Measurements from ENCODE around the gene LAMC3.

The LAMC3 gene

DNA sequence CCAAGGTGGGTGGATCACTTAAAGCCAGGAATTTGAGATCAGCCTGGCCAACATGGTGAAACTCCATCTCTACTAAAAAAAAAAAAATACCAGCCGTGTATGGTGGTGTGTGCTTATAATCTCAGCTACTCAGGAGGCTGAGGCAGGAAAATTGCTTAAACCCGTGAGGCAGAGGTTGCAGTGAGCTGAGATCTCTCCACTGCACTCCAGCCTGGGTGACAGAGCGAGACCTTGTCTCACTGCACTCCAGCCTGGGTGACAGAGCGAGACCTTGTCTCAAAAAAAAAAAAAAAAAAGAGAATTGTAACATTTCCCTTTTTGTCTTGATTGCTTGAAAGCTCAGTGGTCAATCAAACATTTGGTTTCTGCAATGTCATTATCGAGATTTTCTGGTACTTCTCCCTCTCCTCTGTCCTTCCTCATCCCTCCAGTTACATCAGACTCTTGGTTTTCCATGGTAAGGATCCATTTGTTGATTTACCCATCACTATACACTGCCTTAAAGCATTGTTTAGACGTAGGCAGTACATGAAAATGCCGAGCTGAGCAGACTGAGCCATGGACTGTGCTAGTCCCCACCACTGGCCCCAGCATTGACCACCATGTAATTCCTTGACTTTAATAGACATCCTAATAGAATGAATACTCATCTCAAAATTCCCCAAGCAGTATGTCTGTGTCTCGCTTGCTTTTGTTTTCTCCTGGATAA lies 75.8 kb downstream of the LAMC3 start:
- WGBS, 2 experiments (ENCODE audit: insufficient coverage in 2 of 2) = 90 to 99% methylated on average over 5 to 7 of the region's 8 CpGs
- H3K9me3 ChIP-seq (ENCODE audit: control insufficient read depth, low read length) = no peaks in the 10 kb centered on the region
- no peak overlapping the region for H3K4me3 ChIP-seq (ENCODE audit: extremely low read depth, insufficient read depth, low read length, poor library complexity, severe bottlenecking)
- H3K4me1 ChIP-seq (ENCODE audit: control insufficient read depth, insufficient read depth, low read length, poor library complexity, severe bottlenecking) = no peaks in the 10 kb centered on the region
- no peaks in the 10 kb centered on the region for H3K36me3 ChIP-seq (ENCODE audit: control insufficient read depth, insufficient read depth, low read length)
- no peak overlapping the region for H3K27ac ChIP-seq (ENCODE audit: low read depth, low read length, severe bottlenecking)

DNA sequence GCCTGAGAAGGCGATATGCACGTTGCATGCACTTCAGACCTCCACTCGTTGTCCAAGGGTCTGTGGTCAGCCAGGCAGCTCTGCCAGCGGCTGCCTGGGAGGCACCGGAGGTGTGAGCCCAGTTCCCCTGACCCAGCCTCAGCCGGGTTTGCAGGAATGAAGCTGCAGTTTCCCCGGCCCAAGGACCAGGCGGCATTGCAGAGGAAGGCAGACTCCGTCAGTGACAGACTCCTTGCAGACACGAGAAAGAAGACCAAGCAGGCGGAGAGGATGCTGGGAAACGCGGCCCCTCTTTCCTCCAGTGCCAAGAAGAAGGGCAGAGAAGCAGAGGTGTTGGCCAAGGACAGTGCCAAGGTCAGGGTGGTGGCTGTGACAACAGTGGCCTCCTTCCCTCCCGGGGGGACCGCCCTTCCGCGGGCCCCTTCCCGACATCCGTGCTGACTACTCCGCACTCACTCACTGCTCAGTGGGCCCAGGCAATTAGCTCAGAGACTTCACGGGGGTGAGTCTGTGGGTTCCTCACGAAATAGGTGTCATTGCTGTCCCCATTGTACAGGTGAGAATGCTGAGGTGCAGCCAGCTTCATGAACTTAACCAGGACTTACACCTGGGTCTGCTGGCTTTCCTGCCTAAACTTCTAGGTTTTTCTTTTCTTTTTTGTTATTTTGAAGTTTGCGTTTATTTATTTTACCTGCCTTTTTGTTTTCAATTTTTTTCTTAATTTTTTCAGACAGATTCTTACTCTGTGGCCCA lies 76.6 kb downstream of the LAMC3 start:
- Histone ChIP-seq H3K36me3 (ENCODE audit: control insufficient read depth, insufficient read depth, low read length) (no peaks in the 10 kb centered on the region), H3K27ac (ENCODE audit: low read depth, low read length, severe bottlenecking) (no peak overlapping the region), H3K4me1 (ENCODE audit: control insufficient read depth, insufficient read depth, low read length, poor library complexity, severe bottlenecking) (no peaks in the 10 kb centered on the region), H3K4me3 (ENCODE audit: extremely low read depth, insufficient read depth, low read length, poor library complexity, severe bottlenecking) (no peak overlapping the region), H3K9me3 (ENCODE audit: control insufficient read depth, low read length) (no peaks in the 10 kb centered on the region)
- 87% methylated on average over 21 to 22 of the region's 23 CpGs for WGBS, 2 experiments (ENCODE audit: insufficient coverage in 2 of 2)

DNA sequence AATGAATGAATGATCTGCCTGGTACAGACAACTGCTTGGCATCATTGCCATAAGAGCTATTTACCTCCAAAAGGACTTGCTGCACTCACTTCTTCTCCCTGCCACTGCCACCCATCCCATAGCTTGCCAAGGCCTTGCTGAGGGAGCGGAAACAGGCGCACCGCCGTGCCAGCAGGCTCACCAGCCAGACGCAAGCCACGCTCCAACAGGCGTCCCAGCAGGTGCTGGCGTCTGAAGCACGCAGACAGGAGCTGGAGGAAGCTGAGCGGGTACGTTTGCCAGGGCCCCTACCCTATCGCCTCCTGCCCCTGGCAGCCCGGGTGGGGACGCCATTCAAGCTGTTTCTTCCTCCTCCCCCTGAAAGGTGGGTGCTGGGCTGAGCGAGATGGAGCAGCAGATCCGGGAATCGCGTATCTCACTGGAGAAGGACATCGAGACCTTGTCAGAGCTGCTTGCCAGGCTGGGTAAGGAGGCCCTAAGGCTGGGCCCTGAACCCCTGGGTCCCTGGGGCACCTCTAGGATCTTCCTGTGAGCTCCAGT lies 78.5 kb downstream of the LAMC3 start:
- 89 to 91% methylated on average over 17 of the region's 19 CpGs for whole genome bisulfite sequencing, 2 experiments (ENCODE audit: insufficient coverage in 2 of 2)
- Histone ChIP-seq H3K36me3 (ENCODE audit: control insufficient read depth, insufficient read depth, low read length) (no peaks in the 10 kb centered on the region), H3K4me3 (ENCODE audit: extremely low read depth, insufficient read depth, low read length, poor library complexity, severe bottlenecking) (no peak overlapping the region), H3K4me1 (ENCODE audit: control insufficient read depth, insufficient read depth, low read length, poor library complexity, severe bottlenecking) (peaks cover 3% of the 10 kb centered on the region), H3K9me3 (ENCODE audit: control insufficient read depth, low read length) (no peaks in the 10 kb centered on the region), H3K27ac (ENCODE audit: low read depth, low read length, severe bottlenecking) (no peak overlapping the region)

DNA sequence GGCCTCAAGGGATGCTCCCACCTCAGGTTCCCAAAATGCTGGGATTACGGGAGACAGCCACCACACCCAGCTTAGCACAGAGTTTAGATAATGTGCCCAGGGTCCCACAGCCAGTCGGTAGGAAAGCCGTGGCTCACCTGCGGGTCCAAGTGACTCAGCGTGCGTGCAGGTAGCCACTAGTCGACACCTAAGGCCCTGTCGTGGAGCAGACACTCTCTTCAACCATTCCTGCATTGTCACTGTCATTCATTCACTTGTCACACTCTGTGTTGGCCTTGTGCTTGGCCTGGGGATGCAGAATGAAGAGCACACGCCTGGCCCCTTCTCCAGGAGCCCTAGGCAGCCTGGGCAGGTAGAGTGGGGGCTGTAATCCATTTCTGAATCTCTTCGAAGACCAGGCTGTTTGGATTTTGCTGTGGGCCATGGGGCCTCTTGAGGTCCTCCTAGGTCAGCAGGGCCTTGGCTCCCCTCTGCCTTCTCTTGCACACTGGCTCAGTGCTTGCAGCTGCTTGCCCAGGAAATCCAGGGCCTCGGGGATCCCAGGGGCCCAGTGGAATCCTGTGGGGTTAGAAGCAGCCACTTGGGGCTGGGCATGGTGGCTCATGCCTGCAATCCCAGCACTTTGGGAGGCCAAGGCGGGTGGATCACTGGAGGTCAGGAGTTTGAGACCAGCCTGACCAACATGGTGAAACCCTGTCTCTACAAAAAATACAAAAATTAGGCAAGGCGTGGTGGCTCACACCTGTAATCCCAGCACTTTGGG lies 81.2 kb downstream of the LAMC3 start:
- no peak overlapping the region for H3K4me3 ChIP-seq (ENCODE audit: extremely low read depth, insufficient read depth, low read length, poor library complexity, severe bottlenecking)
- WGBS, 2 experiments (ENCODE audit: insufficient coverage in 2 of 2) = 92 to 93% methylated on average over 11 of the region's 13 CpGs
- peaks cover 3% of the 10 kb centered on the region for H3K4me1 ChIP-seq (ENCODE audit: control insufficient read depth, insufficient read depth, low read length, poor library complexity, severe bottlenecking)
- no peak overlapping the region for H3K27ac ChIP-seq (ENCODE audit: low read depth, low read length, severe bottlenecking)
- H3K9me3 ChIP-seq (ENCODE audit: control insufficient read depth, low read length) = no peaks in the 10 kb centered on the region
- H3K36me3 ChIP-seq (ENCODE audit: control insufficient read depth, insufficient read depth, low read length) = no peaks in the 10 kb centered on the region

DNA sequence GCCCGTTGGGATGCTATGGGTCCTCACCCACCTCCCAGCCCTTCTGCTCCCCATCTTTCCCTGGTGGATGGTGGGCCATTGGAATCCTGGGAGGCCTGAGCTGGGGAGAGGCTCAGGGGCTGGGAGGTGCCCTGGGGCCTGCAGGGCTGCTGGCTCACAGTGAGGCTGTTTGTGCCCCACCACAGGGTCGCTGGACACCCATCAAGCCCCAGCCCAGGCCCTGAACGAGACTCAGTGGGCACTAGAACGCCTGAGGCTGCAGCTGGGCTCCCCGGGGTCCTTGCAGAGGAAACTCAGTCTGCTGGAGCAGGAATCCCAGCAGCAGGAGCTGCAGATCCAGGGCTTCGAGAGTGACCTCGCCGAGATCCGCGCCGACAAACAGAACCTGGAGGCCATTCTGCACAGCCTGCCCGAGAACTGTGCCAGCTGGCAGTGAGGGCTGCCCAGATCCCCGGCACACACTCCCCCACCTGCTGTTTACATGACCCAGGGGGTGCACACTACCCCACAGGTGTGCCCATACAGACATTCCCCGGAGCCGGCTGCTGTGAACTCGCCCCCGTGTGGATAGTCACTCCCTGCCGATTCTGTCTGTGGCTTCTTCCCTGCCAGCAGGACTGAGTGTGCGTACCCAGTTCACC lies 82.5 kb downstream of the LAMC3 start:
- peaks cover 3% of the 10 kb centered on the region for H3K4me1 ChIP-seq (ENCODE audit: control insufficient read depth, insufficient read depth, low read length, poor library complexity, severe bottlenecking)
- H3K9me3 ChIP-seq (ENCODE audit: control insufficient read depth, low read length) = no peaks in the 10 kb centered on the region
- H3K4me3 ChIP-seq (ENCODE audit: extremely low read depth, insufficient read depth, low read length, poor library complexity, severe bottlenecking) = no peak overlapping the region
- H3K36me3 ChIP-seq (ENCODE audit: control insufficient read depth, insufficient read depth, low read length) = no peaks in the 10 kb centered on the region
- 86 to 94% methylated on average over 17 to 19 of the region's 19 CpGs for WGBS, 2 experiments (ENCODE audit: insufficient coverage in 2 of 2)
- no peak overlapping the region for H3K27ac ChIP-seq (ENCODE audit: low read depth, low read length, severe bottlenecking)

DNA sequence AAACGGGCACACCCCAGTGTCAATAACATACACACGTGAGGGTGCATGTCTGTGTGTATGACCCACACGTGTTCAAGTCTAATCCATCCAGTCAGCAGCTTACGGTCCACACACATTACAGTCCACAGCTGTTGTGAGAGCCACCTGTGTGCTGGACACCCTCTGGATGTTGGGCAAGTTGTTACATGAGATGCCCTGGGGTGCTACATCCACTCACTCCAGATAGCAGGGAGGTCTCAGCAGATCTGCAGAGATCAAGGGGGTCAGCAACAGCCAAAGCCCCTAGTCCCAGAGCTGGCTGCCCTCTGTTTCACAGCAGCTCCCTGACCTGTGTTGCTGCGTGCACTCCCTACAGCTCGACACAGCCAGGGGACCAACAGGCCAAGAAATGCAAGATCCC lies 83.1 kb downstream of the LAMC3 start:
- Histone ChIP-seq H3K9me3 (ENCODE audit: control insufficient read depth, low read length) (no peaks in the 10 kb centered on the region), H3K4me1 (ENCODE audit: control insufficient read depth, insufficient read depth, low read length, poor library complexity, severe bottlenecking) (peaks cover 3% of the 10 kb centered on the region), H3K36me3 (ENCODE audit: control insufficient read depth, insufficient read depth, low read length) (no peaks in the 10 kb centered on the region), H3K4me3 (ENCODE audit: extremely low read depth, insufficient read depth, low read length, poor library complexity, severe bottlenecking) (no peak overlapping the region), H3K27ac (ENCODE audit: low read depth, low read length, severe bottlenecking) (no peak overlapping the region)
- WGBS, 2 experiments (ENCODE audit: insufficient coverage in 2 of 2) = 96 to 97% methylated on average over 6 of the region's 6 CpGs

DNA sequence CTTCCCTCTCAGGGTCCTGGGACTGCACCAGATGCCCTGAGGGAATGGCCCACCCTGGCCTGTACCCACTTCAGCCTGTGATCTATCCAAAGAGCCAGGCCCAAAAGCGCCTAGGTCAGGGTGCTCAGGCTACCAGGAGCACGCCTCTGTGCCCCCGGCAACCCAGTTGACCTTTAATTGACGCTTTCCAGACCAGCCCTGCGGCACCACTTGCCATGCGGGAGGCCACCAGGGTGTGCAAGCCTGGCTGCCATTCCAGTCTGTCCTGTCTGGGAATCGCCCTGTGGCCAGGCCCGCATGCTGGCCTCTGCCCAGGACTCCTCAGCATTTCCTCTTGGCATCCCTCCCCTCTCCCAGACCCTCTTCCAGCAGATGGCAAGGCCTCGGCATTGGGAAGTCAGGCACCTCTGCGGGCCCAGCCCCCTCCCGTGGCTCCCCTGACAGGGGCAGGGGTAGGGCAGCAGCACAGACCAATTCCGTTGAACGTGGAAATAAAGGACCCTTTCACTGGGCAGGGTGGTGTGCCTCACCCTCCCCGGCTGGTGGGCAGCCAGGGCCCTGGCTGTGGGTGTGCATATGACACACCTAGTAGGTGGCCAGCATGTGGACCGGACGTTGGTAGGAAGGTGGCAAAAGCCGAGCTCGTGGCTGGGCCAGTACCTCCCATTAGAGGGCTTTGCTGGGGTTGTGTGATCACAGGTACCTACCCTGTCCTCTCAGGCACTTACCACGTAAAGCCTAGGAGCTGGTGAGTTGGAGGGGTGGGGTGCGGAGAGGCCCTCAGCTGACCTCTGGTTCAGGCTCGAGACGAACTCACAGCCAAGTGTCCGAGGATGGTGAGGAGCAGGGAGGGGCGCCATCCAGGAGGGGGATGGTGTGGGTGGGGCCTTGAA lies 83.8 kb downstream of the LAMC3 start:
- Histone ChIP-seq H3K36me3 (ENCODE audit: control insufficient read depth, insufficient read depth, low read length) (no peaks in the 10 kb centered on the region), H3K4me1 (ENCODE audit: control insufficient read depth, insufficient read depth, low read length, poor library complexity, severe bottlenecking) (peaks cover 8% of the 10 kb centered on the region), H3K9me3 (ENCODE audit: control insufficient read depth, low read length) (no peaks in the 10 kb centered on the region), H3K4me3 (ENCODE audit: extremely low read depth, insufficient read depth, low read length, poor library complexity, severe bottlenecking) (no peak overlapping the region), H3K27ac (ENCODE audit: low read depth, low read length, severe bottlenecking) (no peak overlapping the region)
- WGBS, 2 experiments (ENCODE audit: insufficient coverage in 2 of 2) = 88 to 90% methylated on average over 19 to 20 of the region's 24 CpGs

DNA sequence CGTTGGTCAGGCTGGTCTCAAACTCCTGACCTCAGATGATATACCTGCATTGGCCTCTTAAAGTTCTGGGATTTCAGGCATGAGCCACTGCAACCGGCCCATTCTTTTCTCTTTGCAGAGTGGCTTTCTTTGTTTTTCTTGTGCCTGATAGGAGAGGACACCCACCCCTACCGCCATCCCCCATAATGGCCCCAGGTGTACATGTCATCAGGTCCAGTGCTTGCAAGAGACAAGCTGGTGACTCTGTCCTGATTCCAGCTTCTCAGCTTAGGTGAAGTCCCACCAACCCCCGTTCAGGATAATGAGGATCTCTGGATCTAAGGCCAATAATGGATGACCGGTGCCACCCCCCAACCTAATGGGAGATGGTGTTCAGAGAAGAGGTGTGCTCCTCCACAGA lies 85.0 kb downstream of the LAMC3 start:
- 93 to 96% methylated on average over 4 to 5 of the region's 5 CpGs for WGBS, 2 experiments (ENCODE audit: insufficient coverage in 2 of 2)
- H3K4me1 ChIP-seq (ENCODE audit: control insufficient read depth, insufficient read depth, low read length, poor library complexity, severe bottlenecking) = peaks cover 19% of the 10 kb centered on the region
- no peak overlapping the region for H3K27ac ChIP-seq (ENCODE audit: low read depth, low read length, severe bottlenecking)
- H3K36me3 ChIP-seq (ENCODE audit: control insufficient read depth, insufficient read depth, low read length) = no peaks in the 10 kb centered on the region
- H3K9me3 ChIP-seq (ENCODE audit: control insufficient read depth, low read length) = no peaks in the 10 kb centered on the region
- H3K4me3 ChIP-seq (ENCODE audit: extremely low read depth, insufficient read depth, low read length, poor library complexity, severe bottlenecking) = no peak overlapping the region

DNA sequence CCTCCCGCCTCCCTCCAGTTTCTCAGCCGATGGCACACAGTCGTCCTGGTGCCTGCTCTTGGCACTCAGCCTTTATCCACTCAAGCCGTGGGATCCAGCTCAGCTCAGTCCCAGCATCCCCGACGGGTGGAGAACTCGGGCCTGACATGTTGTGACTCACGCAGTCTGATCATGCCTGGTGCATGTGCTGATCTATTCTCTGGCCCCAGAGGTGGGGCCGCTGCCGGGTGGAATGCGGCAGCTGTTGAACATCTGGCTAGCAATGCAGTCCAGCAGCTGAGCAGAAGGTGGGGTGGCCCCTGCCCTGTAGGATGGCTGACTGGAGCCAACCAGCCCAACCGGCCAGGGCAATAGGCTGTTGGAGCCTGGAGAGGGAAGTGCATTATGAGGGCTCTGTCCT lies 85.6 kb downstream of the LAMC3 start:
- 88 to 90% methylated on average over 11 to 12 of the region's 12 CpGs for WGBS, 2 experiments (ENCODE audit: insufficient coverage in 2 of 2)
- Histone ChIP-seq H3K36me3 (ENCODE audit: control insufficient read depth, insufficient read depth, low read length) (no peaks in the 10 kb centered on the region), H3K4me1 (ENCODE audit: control insufficient read depth, insufficient read depth, low read length, poor library complexity, severe bottlenecking) (peaks cover 19% of the 10 kb centered on the region), H3K4me3 (ENCODE audit: extremely low read depth, insufficient read depth, low read length, poor library complexity, severe bottlenecking) (no peak overlapping the region), H3K9me3 (ENCODE audit: control insufficient read depth, low read length) (no peaks in the 10 kb centered on the region), H3K27ac (ENCODE audit: low read depth, low read length, severe bottlenecking) (no peak overlapping the region)

Measured in mesodermal cell (in vitro differentiated cells).